SH-SY5Y (cell line): ENCODE results near the gene SYT3.

Experiments used
- GATA2 ChIP-seq: IDR thresholded peaks from 2 replicates; pipeline ENCODE4 v1.6.1; 2011; ENCODE audit warnings: mild to moderate bottlenecking, low read depth, low read length
- GATA3 ChIP-seq: IDR thresholded peaks from 2 replicates; pipeline ENCODE4 v1.6.1; 2011; ENCODE audit warnings: low read depth, mild to moderate bottlenecking, low read length, moderate library complexity

GRCh38 chr19:50580970-50581634, 58.6 kb downstream of the SYT3 start:
- TF ChIP-seq GATA2 (no peak), GATA3 (no peak)
